PC-3 (cell line): ENCODE measurements around the gene CHST5. TPM values are rescaled to one million over a fixed set of nuclear protein-coding genes. Genes with fewer than 3 reads are reported as not detected.

ENCODE experiments used
- ATAC-seq: fragments of 200-7000 bp; cut with Tn5 transposase; 2 replicates; pipeline ENCODE4 v1.9.1; 2020; ENCODE audit warnings: mild to moderate bottlenecking, moderate library complexity
- BruUV-seq: library from RNA; stranded (reverse); fragments of 400-500 nt; replicated peaks from 2 replicates; lab custom pipeline; 2021; lab: Mats Ljungman, UMichigan
- CTCF ChIA-PET: fragments of 300-600 bp; sonication (Branson Sonifier 250); formaldehyde crosslinking; loops from one replicate; lab custom pipeline; 2022; ENCODE audit warnings: antibody characterized with exemption; lab: Charles Lee
- POLR2A ChIA-PET: fragments of 300-600 bp; sonication (Branson Sonifier 250); formaldehyde crosslinking; loops from one replicate; lab custom pipeline; 2022; ENCODE audit warnings: antibody characterized with exemption; ENCODE audit not compliant: unreplicated experiment; lab: Charles Lee
- DNase-seq: peaks from one replicate; pipeline ENCODE4 v3.0.0-alpha.2; 2015
- H2AFZ ChIP-seq: fragments of 300-600 bp; sonication (generic); 2 replicates; pipeline ENCODE4 v1.6.0; 2016; ENCODE audit warnings: antibody characterized with exemption, low read length
- H3F3A ChIP-seq: fragments of 300-600 bp; sonication (generic); one replicate; pipeline ENCODE4 v1.6.0; 2017; ENCODE audit warnings: antibody characterized with exemption, low read length, control low read depth, mild to moderate bottlenecking; ENCODE audit not compliant: unreplicated experiment
- H3K27ac ChIP-seq: fragments of 300-600 bp; sonication (generic); 2 replicates; pipeline ENCODE4 v1.5.1; 2016; ENCODE audit warnings: mild to moderate bottlenecking, low read length
- H3K27me3 ChIP-seq: fragments of 300-600 bp; sonication (generic); 2 replicates; pipeline ENCODE4 v1.6.1; 2016; ENCODE audit warnings: low read length, mixed read lengths
- H3K36me3 ChIP-seq: fragments of 300-600 bp; sonication (generic); 2 replicates; pipeline ENCODE4 v1.6.1; 2016; ENCODE audit warnings: low read depth, mixed run types, low read length, mixed read lengths
- H3K4me1 ChIP-seq: fragments of 300-600 bp; sonication (generic); 2 replicates; pipeline ENCODE4 v1.5.1; 2016; ENCODE audit warnings: low read length; ENCODE audit not compliant: insufficient read depth
- H3K4me2 ChIP-seq: fragments of 300-600 bp; sonication (generic); 2 replicates; pipeline ENCODE4 v1.6.0; 2016; ENCODE audit warnings: low read length
- H3K4me3 ChIP-seq: fragments of 300-600 bp; sonication (generic); 2 replicates; pipeline ENCODE4 v1.5.1; 2016; ENCODE audit warnings: mild to moderate bottlenecking, low read length, mixed read lengths
- H3K79me2 ChIP-seq: fragments of 300-600 bp; sonication (generic); 2 replicates; pipeline ENCODE4 v1.6.1; 2017; ENCODE audit warnings: low read length, mixed read lengths
- H3K9ac ChIP-seq: fragments of 300-600 bp; sonication (generic); 2 replicates; pipeline ENCODE4 v1.6.0; 2016; ENCODE audit warnings: mild to moderate bottlenecking, low read length
- H3K9me2 ChIP-seq: fragments of 300-600 bp; sonication (generic); replicated peaks from 2 replicates; pipeline ENCODE4 v1.6.1; 2016; ENCODE audit warnings: mixed run types, low read length, mixed read lengths
- H3K9me3 ChIP-seq: fragments of 300-600 bp; sonication (generic); 2 replicates; pipeline ENCODE4 v1.6.1; 2016; ENCODE audit warnings: low read length, mixed read lengths
- H4K20me1 ChIP-seq: fragments of 300-600 bp; sonication (generic); 2 replicates; pipeline ENCODE4 v1.6.1; 2016; ENCODE audit warnings: low read length, mixed read lengths
- CTCF ChIP-seq: fragments of 300-600 bp; sonication (generic); conservative IDR thresholded peaks from 2 replicates; pipeline ENCODE4 v1.5.1; 2017; ENCODE audit warnings: antibody characterized with exemption, low read depth, mild to moderate bottlenecking, low read length
- EZH2 ChIP-seq: fragments of 300-600 bp; sonication (generic); IDR thresholded peaks from one replicate; pipeline ENCODE4 v1.6.1; 2017; ENCODE audit warnings: antibody characterized with exemption, mild to moderate bottlenecking, low read length; ENCODE audit not compliant: unreplicated experiment
- EZH2phosphoT487 ChIP-seq: fragments of 300-600 bp; sonication (generic); IDR thresholded peaks from 2 replicates; pipeline ENCODE4 v1.6.1; 2018; ENCODE audit warnings: mild to moderate bottlenecking, antibody characterized with exemption, low read length, borderline replicate concordance
- intact Hi-C: fragments of 100-400 bp; cut with micrococcal nuclease; formaldehyde crosslinking; loops from 2 replicates; pipeline ENCODE4 v1.9.0; 2023
- total RNA-seq: library from RNA; depleted of rRNA; stranded (reverse); fragments of >200 nt; gene quantifications from 2 replicates; pipeline ENCODE4 v1.2.3, GENCODE V29; 2014

The CHST5 gene
- total RNA-seq, 1 experiment from 2014 or later, result 0.29 TPM

GRCh38 chr16:75556431-75556950 is 20.6 kb upstream of the CHST5 start:
- DNase-seq (no peak), ATAC-seq (no peak)
- H3K79me2 ChIP-seq, result no peaks in the 10 kb centered on the region; the same call in 1 of the 2 replicates
- TF ChIP-seq EZH2phosphoT487, result no peak
- TF ChIP-seq EZH2, result no peak
- TF ChIP-seq CTCF, result no peak
- BruUV-seq, result TSS peak; percentile 78
- ChIA-PET CTCF (interaction anchor here (0.7 kb wide), 1 partner anchor 73 kb away, joined by 3 read pairs; no protein-coding TSS in a partner anchor), POLR2A (no interaction called here)
- H3K9ac ChIP-seq, result peak overlapping the region; percentile 80; the same call in 1 of the 2 replicates
- H3K4me3 ChIP-seq, result peak overlapping the region; percentile 96
- no peaks in the 10 kb centered on the region for H4K20me1 ChIP-seq
- H3K27ac ChIP-seq, result no peak overlapping the region
- H2AFZ ChIP-seq, result peak overlapping the region; percentile 94
- intact Hi-C loops, result loop anchor here (5.0 kb wide), 2 partner anchors 66 to 91 kb away; partner anchors contain the start of genes ADAT1, KARS1 and TERF2IP
- H3F3A ChIP-seq, result no peaks in the 10 kb centered on the region
- no peaks in the 10 kb centered on the region for H3K9me2 ChIP-seq
- peak overlapping the region; percentile 98 for H3K4me2 ChIP-seq
- peaks cover 5% of the 10 kb centered on the region; the same call in 1 of the 2 replicates for H3K4me1 ChIP-seq
- H3K27me3 ChIP-seq, result no peaks in the 10 kb centered on the region
- no peaks in the 10 kb centered on the region for H3K9me3 ChIP-seq
- no peaks in the 10 kb centered on the region for H3K36me3 ChIP-seq

GRCh38 chr16:75555707-75556430 is 20.0 kb upstream of the CHST5 start, which contains the start of gene TMEM231:
TSS of gene TMEM231 (minus strand) at chr16:75556252. CDS start at chr16:75556209, 43 bp downstream.
- no peaks in the 10 kb centered on the region for H4K20me1 ChIP-seq
- no peaks in the 10 kb centered on the region for H3K9me3 ChIP-seq
- peak within 1 kb of the TSS; percentile 94 for H2AFZ ChIP-seq
- DNase-seq, result peak; percentile 83
- H3K79me2 ChIP-seq, result no peaks in the 10 kb centered on the region; the same call in 1 of the 2 replicates
- H3K27me3 ChIP-seq, result no peaks in the 10 kb centered on the region
- ATAC-seq, result peak; percentile 88
- peaks cover 5% of the 10 kb centered on the region; the same call in 1 of the 2 replicates for H3K4me1 ChIP-seq
- ChIA-PET CTCF (interaction anchor here (0.7 kb wide), 1 partner anchor 72 kb away, joined by 3 read pairs; no protein-coding TSS in a partner anchor), POLR2A (interaction anchor here (0.8 kb wide), 1 partner anchor 9 kb away, joined by 3 read pairs; no protein-coding TSS in a partner anchor)
- TF ChIP-seq EZH2phosphoT487 (no peak), EZH2 (no peak), CTCF (no peak)
- peak within 1 kb of the TSS; percentile 96 for H3K4me3 ChIP-seq
- H3F3A ChIP-seq, result no peaks in the 10 kb centered on the region
- H3K9ac ChIP-seq, result peak within 1 kb of the TSS; percentile 80
- peak within 1 kb of the TSS; percentile 37 for H3K27ac ChIP-seq
- no peaks in the 10 kb centered on the region for H3K9me2 ChIP-seq
- H3K4me2 ChIP-seq, result peak within 1 kb of the TSS; percentile 98
- intact Hi-C loops, result loop anchor here (5.0 kb wide), 2 partner anchors 66 to 91 kb away; partner anchors contain the start of genes ADAT1, KARS1 and TERF2IP
- H3K36me3 ChIP-seq, result no peaks in the 10 kb centered on the region
- no TSS peak for BruUV-seq
